Natural killer cell treated with Interleukin-12 subunit alpha and Interleukin-12 subunit beta and Interleukin-15 and Interleukin-18, amount 100 ng/mL, for 72 hours (primary cell): Measurements from ENCODE around the gene PELI1. TPM values are rescaled to one million over a fixed set of nuclear protein-coding genes. Genes with fewer than 3 reads are reported as not detected.
A peak's percentile ranks its signal among the peaks of the same experiment; 100 is the strongest.

Source experiments
- ATAC-seq, 2 donors: fragments of 150-1000 bp; cut with Tn5 transposase in 1 of 2; sonication (Bioruptor Pico), chemical (Tn5 transposase) in 1 of 2; 2 replicates each; pipeline ENCODE4 v1.10.0; 2021
- DNase-seq: peaks from one replicate; pipeline ENCODE4 v3.0.0; 2022; ENCODE audit warnings: low spot score
- H3K27ac Mint-ChIP-seq, 2 donors: 1 replicate in 1 of 2; 2 replicates in 1 of 2; pipeline ENCODE4 v1.8.0; 2022; ENCODE audit warnings: mixed read lengths in 2 of 2, mild to moderate bottlenecking in 1 of 2, moderate library complexity in 1 of 2
- H3K27me3 Mint-ChIP-seq, 2 donors: 1 replicate in 1 of 2; 2 replicates in 1 of 2; pipeline ENCODE4 v1.8.0; 2022; ENCODE audit warnings: mixed read lengths in 2 of 2
- H3K36me3 Mint-ChIP-seq: one replicate; pipeline ENCODE4 v1.8.0; 2022; ENCODE audit warnings: mixed read lengths
- H3K4me1 Mint-ChIP-seq, 2 donors: 1 replicate in 1 of 2; 2 replicates in 1 of 2; pipeline ENCODE4 v1.8.0; 2022; ENCODE audit warnings: low read depth in 2 of 2, mixed read lengths in 2 of 2, mild to moderate bottlenecking in 1 of 2
- H3K4me3 Mint-ChIP-seq: one replicate; pipeline ENCODE4 v1.8.0; 2022; ENCODE audit warnings: mixed read lengths
- H3K9me3 Mint-ChIP-seq: 2 replicates; pipeline ENCODE4 v1.8.0; 2022; ENCODE audit warnings: mixed read lengths
- total RNA-seq, 2 donors: library from RNA; stranded (reverse); gene quantifications; one replicate each; pipeline ENCODE4 v1.2.3, GENCODE V29; 2022

PELI1 gene
- total RNA-seq, 2 donors from 2014 or later: 51.1 to 64.1 TPM

DNA sequence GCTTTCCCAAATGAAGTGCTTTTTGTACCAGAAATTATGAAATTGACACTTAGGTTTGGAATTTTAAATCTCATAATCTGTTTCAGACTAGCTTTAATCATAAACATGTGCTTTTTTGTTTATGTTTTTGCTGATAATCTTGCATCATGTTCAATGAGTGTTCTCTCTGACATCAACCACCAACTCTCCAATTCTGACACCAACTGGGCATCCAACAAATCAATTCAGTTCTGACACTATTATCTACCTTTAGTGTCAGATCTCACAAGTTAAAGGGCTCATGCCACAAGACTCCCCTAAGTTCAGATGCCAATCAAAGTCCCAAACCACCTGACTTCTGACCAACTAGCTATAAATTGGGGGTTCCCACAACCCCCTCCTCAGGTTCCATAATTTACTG is 19.6 kb downstream of the PELI1 start:
- no peak overlapping the region for H3K4me3 Mint-ChIP-seq
- DNase-seq (no peak), ATAC-seq (no peak)
- H3K9me3 Mint-ChIP-seq: no peaks in the 10 kb centered on the region
- no peaks in the 10 kb centered on the region for H3K27me3 Mint-ChIP-seq
- H3K4me1 Mint-ChIP-seq: peaks cover 14 to 19% of the 10 kb centered on the region in 2 donors
- H3K36me3 Mint-ChIP-seq: no peaks in the 10 kb centered on the region
- no peak overlapping the region for H3K27ac Mint-ChIP-seq

DNA sequence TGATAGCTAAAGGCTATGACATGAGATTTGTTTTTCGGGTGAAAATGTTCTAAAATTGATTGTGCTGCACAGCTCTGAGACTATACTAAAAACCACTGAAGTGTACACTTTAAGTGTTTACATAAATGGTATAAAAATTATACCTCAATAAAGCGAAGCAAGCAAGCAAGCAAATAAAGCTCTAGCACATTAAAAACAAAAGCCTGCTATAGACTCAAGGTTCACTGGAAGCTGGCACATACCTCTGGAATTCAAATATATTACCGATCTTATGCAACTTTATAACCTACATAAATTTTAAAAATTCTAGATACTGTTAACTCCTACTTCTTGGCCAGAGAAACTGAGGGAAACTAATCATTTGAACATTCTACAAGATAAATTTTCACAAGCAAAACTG is 20.1 kb downstream of the PELI1 start:
- no peak for ATAC-seq
- H3K4me3 Mint-ChIP-seq: no peak overlapping the region

DNA sequence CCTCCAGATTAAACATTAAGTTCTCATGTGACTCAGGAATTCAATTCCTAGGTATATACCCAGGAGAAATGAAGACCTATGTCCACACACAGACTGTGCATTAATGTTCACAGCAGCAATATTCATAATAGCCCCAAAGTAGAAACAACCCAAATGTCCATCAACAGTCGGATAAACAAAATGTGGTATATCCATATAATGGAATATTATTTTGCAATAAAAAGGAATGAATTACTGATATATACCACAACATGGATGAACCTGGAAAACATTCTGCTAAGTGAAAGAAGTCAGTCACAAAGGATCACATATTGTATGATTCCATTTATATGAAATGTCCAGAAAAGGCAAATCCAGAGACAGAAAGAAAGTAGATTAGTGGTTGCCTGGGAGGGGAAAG is 20.5 kb downstream of the PELI1 start:
- Mint-ChIP-seq H3K4me1 (peaks cover 7 to 17% of the 10 kb centered on the region in 2 donors), H3K9me3 (no peaks in the 10 kb centered on the region), H3K4me3 (no peak overlapping the region), H3K27ac (no peak overlapping the region), H3K36me3 (no peaks in the 10 kb centered on the region), H3K27me3 (no peaks in the 10 kb centered on the region)
- no peak for ATAC-seq
- DNase-seq: no peak

More for the DNA sequence above, 20.1 kb downstream of the PELI1 start:
- Mint-ChIP-seq H3K27ac (no peak overlapping the region), H3K27me3 (no peaks in the 10 kb centered on the region), H3K36me3 (no peaks in the 10 kb centered on the region), H3K9me3 (no peaks in the 10 kb centered on the region), H3K4me1 (peaks cover 12 to 19% of the 10 kb centered on the region in 2 donors)
- no peak for DNase-seq

DNA sequence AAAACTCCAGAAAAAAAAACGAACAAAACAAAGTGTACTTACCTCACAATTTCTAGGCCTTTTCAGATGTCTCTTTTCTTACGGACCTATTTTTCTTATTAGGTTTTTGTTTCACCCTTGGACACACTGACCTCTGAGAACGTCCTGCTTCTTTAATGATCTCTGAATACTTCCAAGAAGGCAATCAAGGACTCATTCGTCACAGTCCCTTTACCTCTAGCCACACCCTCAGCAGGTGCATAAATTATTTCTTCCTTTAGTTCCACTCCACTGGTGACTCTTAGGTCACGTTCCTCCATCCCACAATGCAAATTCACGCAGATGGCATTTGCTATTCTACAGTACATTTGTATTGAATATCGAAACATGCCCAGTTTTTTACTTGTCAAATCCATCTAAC is 21.9 kb downstream of the PELI1 start:
- no peaks in the 10 kb centered on the region for H3K36me3 Mint-ChIP-seq
- no peaks in the 10 kb centered on the region for H3K9me3 Mint-ChIP-seq
- ATAC-seq: no peak
- no peak overlapping the region for H3K4me3 Mint-ChIP-seq
- H3K27ac Mint-ChIP-seq: peak overlapping the region in 1 of 2 donors; percentile 13
- no peak for DNase-seq
- peaks cover 0 to 10% of the 10 kb centered on the region in 2 donors for H3K4me1 Mint-ChIP-seq
- no peaks in the 10 kb centered on the region for H3K27me3 Mint-ChIP-seq

DNA sequence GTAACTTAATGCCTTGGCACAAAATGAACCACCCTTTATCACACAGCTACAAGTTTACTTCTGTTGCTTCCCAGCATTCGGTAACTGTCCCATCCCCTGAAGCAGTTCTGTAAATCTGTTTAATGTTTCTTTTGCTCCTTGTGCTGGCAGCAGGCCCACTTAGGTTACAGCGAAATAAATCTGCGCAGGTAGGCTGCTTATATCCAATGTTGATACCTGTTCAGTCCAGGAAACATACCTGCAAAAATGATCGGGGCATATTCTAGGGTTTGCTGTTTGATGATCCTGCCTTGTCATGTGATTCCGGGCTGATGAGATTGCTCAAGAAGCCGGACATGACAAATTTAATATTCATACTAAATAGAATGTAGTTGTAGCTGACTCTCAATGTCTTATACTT is 23.3 kb downstream of the PELI1 start:
- Mint-ChIP-seq H3K27me3 (no peaks in the 10 kb centered on the region), H3K4me1 (peaks cover 4 to 12% of the 10 kb centered on the region in 2 donors), H3K4me3 (no peak overlapping the region), H3K9me3 (no peaks in the 10 kb centered on the region), H3K36me3 (no peaks in the 10 kb centered on the region), H3K27ac (no peak overlapping the region)
- no peak for DNase-seq
- ATAC-seq: no peak

DNA sequence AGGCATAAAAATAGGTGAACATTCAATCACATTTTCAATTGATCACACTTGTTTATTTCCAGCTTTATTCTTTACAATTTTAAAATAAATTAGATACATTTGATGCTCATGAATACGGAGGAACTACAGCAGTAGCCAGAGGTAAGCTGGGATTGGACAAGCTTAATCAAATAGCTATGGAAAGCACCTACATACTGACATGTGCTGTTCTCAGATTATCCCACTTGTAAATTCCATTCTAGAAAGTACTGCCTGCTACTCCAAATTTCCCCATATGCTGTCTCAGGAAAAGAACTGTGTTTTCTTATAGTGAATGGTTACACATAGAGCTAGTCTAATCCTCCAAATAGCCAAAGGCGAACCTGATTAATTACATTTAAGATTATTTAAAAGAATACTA is 24.2 kb downstream of the PELI1 start:
- Mint-ChIP-seq H3K27me3 (no peaks in the 10 kb centered on the region), H3K4me1 (peaks cover 13 to 18% of the 10 kb centered on the region in 2 donors), H3K4me3 (no peak overlapping the region), H3K36me3 (no peaks in the 10 kb centered on the region), H3K27ac (no peak overlapping the region), H3K9me3 (no peaks in the 10 kb centered on the region)
- ATAC-seq (no peak), DNase-seq (no peak)

DNA sequence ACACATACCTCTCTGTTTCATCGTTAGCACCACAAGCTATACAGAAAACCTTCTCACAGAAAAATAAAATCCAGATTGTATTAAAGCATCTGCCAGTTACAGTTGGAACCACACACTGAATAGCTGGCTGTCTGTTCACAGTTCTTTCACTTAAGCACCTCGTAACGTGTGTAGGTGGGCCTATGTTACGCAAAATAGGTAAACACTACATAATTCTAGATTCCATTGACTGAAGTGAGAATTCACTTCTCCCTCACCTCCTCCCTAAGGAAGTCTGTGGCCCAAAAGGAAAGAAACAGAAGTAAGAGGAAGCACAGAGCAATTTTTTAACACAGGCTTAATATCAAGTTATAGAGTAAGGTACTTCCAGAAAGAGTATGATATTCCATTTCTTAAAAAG is 24.9 kb downstream of the PELI1 start:
- no peak overlapping the region for H3K27ac Mint-ChIP-seq
- no peaks in the 10 kb centered on the region for H3K9me3 Mint-ChIP-seq
- no peaks in the 10 kb centered on the region for H3K27me3 Mint-ChIP-seq
- DNase-seq: no peak
- no peak for ATAC-seq
- H3K4me3 Mint-ChIP-seq: no peak overlapping the region
- H3K4me1 Mint-ChIP-seq: peaks cover 19 to 20% of the 10 kb centered on the region in 2 donors
- H3K36me3 Mint-ChIP-seq: no peaks in the 10 kb centered on the region

DNA sequence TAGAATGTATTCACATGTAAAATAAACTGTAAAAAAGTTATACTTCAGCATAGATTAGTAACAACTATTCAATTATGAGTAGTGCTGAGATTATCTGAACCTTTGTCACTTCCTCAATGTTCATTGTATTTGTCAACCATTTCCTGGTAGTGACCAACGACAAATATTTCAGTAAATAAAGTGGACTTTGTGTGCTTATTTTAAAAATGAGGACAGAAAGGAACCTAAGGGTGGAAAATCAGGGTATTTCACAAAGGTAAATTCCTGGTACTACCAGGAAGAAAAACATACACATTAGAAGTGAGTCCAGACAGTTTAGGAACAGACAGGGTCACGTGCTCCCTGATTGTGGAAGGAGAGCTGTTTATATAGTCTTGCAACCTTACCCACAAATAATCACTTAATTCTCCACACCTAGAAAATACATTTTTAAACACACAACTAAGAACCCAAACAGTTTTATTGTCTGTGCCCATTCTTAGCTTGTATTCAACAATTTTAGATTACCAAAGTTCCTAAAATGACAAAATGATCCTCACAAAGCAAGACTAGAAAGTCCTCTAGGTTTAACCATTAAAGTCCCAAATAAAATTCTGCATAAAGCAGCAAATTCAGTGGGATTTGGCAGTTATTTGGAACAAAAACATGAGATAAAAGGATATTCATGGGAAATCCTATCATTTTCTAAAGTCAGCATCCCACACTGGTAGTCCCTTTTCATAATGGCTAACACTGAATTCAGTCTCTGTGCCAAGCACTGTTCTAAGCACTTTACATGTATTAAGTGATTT is 28.2 kb downstream of the PELI1 start:
- DNase-seq (no peak), ATAC-seq (peak in 1 of 2 donors; percentile 63)
- Mint-ChIP-seq H3K4me1 (peaks cover 25 to 26% of the 10 kb centered on the region in 2 donors), H3K27me3 (no peaks in the 10 kb centered on the region), H3K9me3 (no peaks in the 10 kb centered on the region), H3K36me3 (no peaks in the 10 kb centered on the region), H3K4me3 (peak overlapping the region; percentile 52), H3K27ac (peak overlapping the region; percentile 68 to 85)

DNA sequence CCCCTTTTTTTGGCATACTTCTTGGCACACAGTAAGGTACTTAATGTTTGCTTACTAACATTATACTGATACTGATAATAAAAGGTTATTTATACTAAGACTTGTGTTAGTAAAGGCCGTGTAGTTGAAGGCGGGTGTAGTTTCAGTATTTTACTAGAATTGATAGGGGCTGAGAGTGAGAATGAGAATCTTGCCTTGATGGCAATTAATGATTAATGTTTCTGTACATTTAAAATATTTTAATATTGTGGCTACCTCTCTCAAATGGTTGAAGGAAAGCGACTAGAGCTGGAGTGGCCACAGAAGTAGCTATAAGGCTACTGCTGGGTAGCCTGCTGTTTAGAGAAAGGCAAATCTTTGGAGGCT is 29.3 kb downstream of the PELI1 start:
- no peaks in the 10 kb centered on the region for H3K36me3 Mint-ChIP-seq
- peak overlapping the region; percentile 52 for H3K4me3 Mint-ChIP-seq
- no peaks in the 10 kb centered on the region for H3K9me3 Mint-ChIP-seq
- H3K27me3 Mint-ChIP-seq: no peaks in the 10 kb centered on the region
- H3K27ac Mint-ChIP-seq: peak overlapping the region; percentile 68 to 85
- no peak for ATAC-seq
- peaks cover 27 to 30% of the 10 kb centered on the region in 2 donors for H3K4me1 Mint-ChIP-seq
- no peak for DNase-seq

DNA sequence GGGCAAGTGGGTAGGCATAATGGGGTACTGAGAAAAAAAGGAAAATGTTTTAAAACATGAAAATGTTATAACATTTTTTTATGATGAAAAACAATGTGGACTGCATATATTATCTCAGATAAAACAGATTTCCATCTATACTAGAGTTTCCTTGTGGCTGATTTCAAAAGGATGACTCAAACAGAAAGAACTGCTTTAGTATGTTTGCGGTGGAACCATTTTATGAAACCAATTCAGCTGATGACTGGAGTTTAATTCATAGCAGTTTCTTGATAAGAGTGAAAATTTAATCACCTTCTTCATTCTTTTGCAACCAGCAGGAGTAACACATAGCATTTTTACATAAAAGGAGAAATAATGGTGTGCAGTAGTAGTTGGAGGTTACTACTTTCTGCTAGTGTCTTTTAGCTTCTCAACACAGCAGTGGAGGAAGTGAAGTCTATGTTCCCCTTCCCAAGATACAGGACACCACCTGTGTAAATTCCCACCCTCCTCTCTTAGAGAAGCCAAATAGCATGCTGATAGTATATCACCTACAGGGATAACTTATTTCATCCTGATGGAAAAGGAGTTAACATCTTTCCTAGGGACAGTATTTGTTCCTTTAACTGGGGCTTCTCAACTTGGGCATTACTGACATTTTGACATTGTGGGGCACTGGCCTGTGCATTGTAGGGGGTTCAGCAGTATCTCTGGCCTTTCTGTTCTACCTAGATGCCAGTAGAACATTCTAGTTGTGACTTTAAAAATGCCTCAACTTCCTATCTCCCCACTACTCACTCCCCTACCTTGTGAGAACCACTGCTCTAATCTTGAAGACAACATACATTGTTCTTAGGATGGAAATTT is 29.9 kb downstream of the PELI1 start:
- Mint-ChIP-seq H3K4me3 (peak overlapping the region; percentile 52), H3K27me3 (no peaks in the 10 kb centered on the region), H3K9me3 (no peaks in the 10 kb centered on the region), H3K27ac (peak overlapping the region; percentile 68 to 85), H3K36me3 (peaks cover 5% of the 10 kb centered on the region), H3K4me1 (peaks cover 33 to 34% of the 10 kb centered on the region in 2 donors)
- ATAC-seq (peak; percentile 75 to 87), DNase-seq (no peak)

DNA sequence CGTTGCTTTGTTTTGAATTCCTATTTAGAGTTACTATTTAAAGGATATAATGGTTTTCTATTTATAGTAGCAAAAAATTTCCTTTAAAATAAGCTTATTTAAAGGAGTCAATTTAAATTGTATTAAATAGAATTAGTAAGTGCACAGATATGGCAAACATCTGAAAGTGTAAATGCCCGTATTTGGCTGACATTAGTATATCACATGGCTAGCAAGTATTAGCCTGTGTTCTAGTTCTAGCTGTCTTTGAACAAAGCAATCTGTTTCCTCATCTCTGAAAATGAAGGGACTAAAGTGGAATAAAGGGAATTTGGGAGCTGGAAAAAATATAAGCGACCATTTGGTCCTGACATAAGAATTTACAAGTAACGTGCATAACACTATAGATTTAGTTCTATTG is 32.2 kb downstream of the PELI1 start:
- H3K27me3 Mint-ChIP-seq: no peaks in the 10 kb centered on the region
- no peaks in the 10 kb centered on the region for H3K9me3 Mint-ChIP-seq
- no peak overlapping the region for H3K27ac Mint-ChIP-seq
- ATAC-seq (no peak), DNase-seq (no peak)
- peaks cover 38 to 39% of the 10 kb centered on the region in 2 donors for H3K4me1 Mint-ChIP-seq
- H3K4me3 Mint-ChIP-seq: no peak overlapping the region
- H3K36me3 Mint-ChIP-seq: peaks cover 11% of the 10 kb centered on the region

DNA sequence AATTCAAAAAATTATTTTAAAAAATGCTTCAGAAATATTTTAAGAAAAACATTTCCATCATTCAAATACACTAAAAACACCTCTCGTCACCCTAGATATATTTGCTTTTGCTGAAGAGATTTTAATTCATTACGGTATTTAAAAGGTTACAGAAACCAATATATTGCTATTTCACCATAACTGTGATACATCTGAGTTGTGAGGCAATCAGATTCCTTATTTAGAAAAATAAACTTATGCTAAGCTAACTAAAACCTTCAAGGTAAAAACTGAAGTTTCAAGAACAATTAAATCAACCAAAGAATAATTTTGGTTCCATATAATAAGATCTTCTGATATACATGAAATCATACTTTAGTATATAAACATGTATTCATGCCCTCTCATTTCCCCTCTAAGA is 32.8 kb downstream of the PELI1 start:
- DNase-seq: no peak
- peak overlapping the region in 1 of 2 donors; percentile 25 for H3K27ac Mint-ChIP-seq
- ATAC-seq: no peak
- H3K9me3 Mint-ChIP-seq: no peaks in the 10 kb centered on the region
- no peak overlapping the region for H3K4me3 Mint-ChIP-seq
- peaks cover 11% of the 10 kb centered on the region for H3K36me3 Mint-ChIP-seq
- peaks cover 37 to 38% of the 10 kb centered on the region in 2 donors for H3K4me1 Mint-ChIP-seq
- H3K27me3 Mint-ChIP-seq: no peaks in the 10 kb centered on the region

DNA sequence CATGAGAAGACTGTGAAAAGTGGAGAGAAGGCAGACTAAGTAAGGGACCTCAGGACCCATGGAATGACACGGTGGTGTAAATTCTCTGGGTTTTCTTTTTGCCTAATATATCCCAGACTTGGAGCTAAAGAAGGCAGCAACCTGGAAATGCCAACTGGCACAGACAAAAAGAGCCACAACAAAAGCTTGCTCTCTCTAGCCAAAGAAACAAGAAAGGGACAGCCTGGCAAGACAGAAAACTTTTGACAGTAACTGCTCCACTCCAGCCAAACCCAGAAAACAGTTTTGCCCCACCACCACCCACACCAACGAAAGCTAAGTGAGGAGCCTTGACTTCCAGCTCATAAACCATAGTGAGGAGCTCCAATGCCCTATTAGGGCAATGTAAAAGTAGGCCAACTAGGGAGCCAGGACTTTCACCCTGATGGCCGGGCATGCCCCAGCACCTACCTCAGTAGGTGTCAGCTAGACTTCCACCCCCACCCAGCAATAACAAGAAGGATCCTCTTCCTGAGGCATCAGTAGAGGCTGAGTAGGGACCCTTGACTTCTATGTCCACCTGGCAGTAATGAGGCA is 35.5 kb downstream of the PELI1 start:
- Mint-ChIP-seq H3K9me3 (no peaks in the 10 kb centered on the region), H3K27ac (peak overlapping the region in 1 of 2 donors; percentile 3), H3K36me3 (peaks cover 11% of the 10 kb centered on the region), H3K27me3 (no peaks in the 10 kb centered on the region), H3K4me3 (no peak overlapping the region), H3K4me1 (peaks cover 12 to 16% of the 10 kb centered on the region in 2 donors)
- no peak for ATAC-seq
- no peak for DNase-seq

DNA sequence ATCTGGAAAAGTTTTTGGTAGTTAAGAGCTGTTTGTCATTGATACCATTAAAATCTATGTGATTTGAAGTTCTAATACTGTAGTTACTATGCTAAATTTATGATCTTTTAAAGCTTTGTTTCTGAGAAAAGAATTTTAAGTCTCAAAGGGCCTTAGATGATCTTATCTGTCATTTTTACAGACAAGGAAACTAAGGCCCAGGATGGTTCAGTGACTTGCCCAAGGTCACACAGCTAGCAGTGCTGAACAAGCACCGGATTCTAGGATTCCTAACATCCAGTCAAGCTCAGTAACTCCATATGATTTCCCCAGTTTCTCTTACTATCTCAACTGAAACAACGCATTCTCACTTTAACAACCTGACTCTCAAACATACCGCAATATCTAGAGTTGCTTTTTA is 37.7 kb downstream of the PELI1 start:
- H3K4me1 Mint-ChIP-seq: peaks cover 12 to 15% of the 10 kb centered on the region in 2 donors
- DNase-seq (no peak), ATAC-seq (no peak)
- no peak overlapping the region for H3K27ac Mint-ChIP-seq
- H3K4me3 Mint-ChIP-seq: no peak overlapping the region
- peaks cover 11% of the 10 kb centered on the region for H3K36me3 Mint-ChIP-seq
- H3K9me3 Mint-ChIP-seq: no peaks in the 10 kb centered on the region
- H3K27me3 Mint-ChIP-seq: no peaks in the 10 kb centered on the region
